Panc1 (cell line): ENCODE results near the gene A2M. TPM values are rescaled to one million over a fixed set of nuclear protein-coding genes. Genes with fewer than 3 reads are reported as not detected.

Experiments used
- ATAC-seq: fragments of 200-7000 bp; cut with Tn5 transposase; 2 replicates; pipeline ENCODE4 v1.9.1; 2020; ENCODE audit warnings: mild to moderate bottlenecking, moderate library complexity
- BruUV-seq: library from RNA; stranded (reverse); fragments of 400-500 nt; replicated peaks from 2 replicates; lab custom pipeline; 2021; lab: Mats Ljungman, UMichigan
- CTCF ChIA-PET: fragments of 300-600 bp; sonication (Branson Sonifier 250); formaldehyde crosslinking; loops from one replicate; lab custom pipeline; 2022; ENCODE audit warnings: antibody characterized with exemption; lab: Charles Lee
- POLR2A ChIA-PET: fragments of 300-600 bp; sonication (Branson Sonifier 250); formaldehyde crosslinking; loops from one replicate; lab custom pipeline; 2022; ENCODE audit warnings: antibody characterized with exemption; lab: Charles Lee
- DNase-seq: peaks from one replicate; pipeline ENCODE4 v3.0.0-alpha.2; 2010; ENCODE audit warnings: low read depth, low spot score
- H3K27ac ChIP-seq: 2 replicates; pipeline ENCODE4 v1.5.1; 2011; ENCODE audit warnings: mild to moderate bottlenecking, low read length, inconsistent platforms
- H3K27me3 ChIP-seq: fragments of 200-500 bp; sonication (Bioruptor generic); 2 replicates; pipeline ENCODE4 v1.6.0; 2014; ENCODE audit warnings: low read length, inconsistent platforms; ENCODE audit not compliant: control insufficient read depth, insufficient read depth
- H3K36me3 ChIP-seq: fragments of 200-500 bp; sonication (Bioruptor generic); 2 replicates; pipeline ENCODE4 v1.5.1; 2014; ENCODE audit warnings: inconsistent platforms, mild to moderate bottlenecking, low read length, moderate library complexity; ENCODE audit not compliant: control insufficient read depth, insufficient read depth
- H3K4me1 ChIP-seq: 2 replicates; pipeline ENCODE4 v1.5.1; 2011; ENCODE audit warnings: inconsistent platforms, mild to moderate bottlenecking, low read length, moderate library complexity; ENCODE audit not compliant: control insufficient read depth, insufficient read depth
- H3K4me3 ChIP-seq, 2 experiments: 2 replicates each; pipeline ENCODE4 v1.5.1; 2011 to 2012; ENCODE audit warnings: low read depth in 2 of 2, low read length in 2 of 2, mild to moderate bottlenecking in 2 of 2, inconsistent platforms in 1 of 2, moderate library complexity in 1 of 2
- H3K9me3 ChIP-seq: fragments of 200-500 bp; sonication (Bioruptor generic); 2 replicates; pipeline ENCODE4 v1.5.1; 2014; ENCODE audit warnings: low read depth, mild to moderate bottlenecking, inconsistent platforms, low read length, moderate library complexity; ENCODE audit not compliant: control insufficient read depth, insufficient read depth
- POLR2AphosphoS5 ChIP-seq: IDR thresholded peaks from 2 replicates; pipeline ENCODE4 v1.6.1; 2012; ENCODE audit warnings: mild to moderate bottlenecking, low read depth, low read length, moderate library complexity
- SIN3A ChIP-seq: IDR thresholded peaks from 2 replicates; pipeline ENCODE4 v1.6.1; 2012; ENCODE audit warnings: low read depth, mild to moderate bottlenecking, low read length, moderate library complexity, borderline replicate concordance; ENCODE audit not compliant: insufficient read depth
- TCF7L2 ChIP-seq: IDR thresholded peaks from 2 replicates; pipeline ENCODE4 v1.6.1; 2011; ENCODE audit warnings: mild to moderate bottlenecking, low read depth, low read length, inconsistent platforms
- in situ Hi-C: cut with HindIII; loops from 2 replicates; pipeline ENCODE4 v1.10.0; 2016; ENCODE audit warnings: low sequenced_read_pairs, low pct_unique_long_range_greater_than_20kb
- intact Hi-C: fragments of 100-400 bp; cut with micrococcal nuclease; formaldehyde crosslinking; loops from one replicate; pipeline ENCODE4 v1.10.0; 2022; ENCODE audit not compliant: unreplicated experiment
- total RNA-seq: library from RNA; stranded (reverse); gene quantifications from one replicate; pipeline ENCODE4 v1.2.1, GENCODE V29; 2021; ENCODE audit not compliant: unreplicated experiment
- TF ChIP-seq, protein P1 (sequence below): fragments of 450-650 bp; IDR thresholded peaks from 2 replicates; pipeline ENCODE4 v1.5.1; 2017; ENCODE audit warnings: mild to moderate bottlenecking
- TF ChIP-seq, protein P2 (sequence below), 2 experiments: IDR thresholded peaks; 2 replicates each; pipeline ENCODE4 v1.6.1; 2011 to 2012; ENCODE audit warnings: low read depth in 2 of 2, control low read depth in 1 of 2, low read length in 1 of 2, mild to moderate bottlenecking in 1 of 2, moderate library complexity in 1 of 2; ENCODE audit not compliant: insufficient read depth in 1 of 2

The A2M gene
- total RNA-seq, 1 experiment from 2014 or later: 2.1 TPM

DNA sequence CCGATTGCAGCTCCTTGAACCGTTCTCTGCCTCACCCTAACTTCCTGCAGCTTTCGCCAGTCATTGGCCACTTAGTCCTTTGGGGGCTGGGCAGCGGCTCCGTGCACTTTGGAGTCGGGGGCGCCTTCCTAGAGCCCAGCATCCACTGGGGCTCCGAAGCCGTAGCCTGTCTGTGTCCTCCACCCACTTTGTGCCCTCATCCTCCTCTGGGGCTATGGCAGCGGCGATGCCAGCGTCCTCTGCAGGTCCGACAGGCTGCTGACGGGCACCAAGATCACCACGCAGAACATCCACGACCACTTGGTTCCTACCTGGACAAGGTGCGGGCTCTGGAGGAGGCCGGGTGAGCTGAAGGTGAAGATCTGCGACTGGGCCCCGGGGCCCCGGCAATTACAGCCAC, 11.8 kb upstream of the A2M start:
- POLR2A ChIA-PET: no interaction called here

DNA sequence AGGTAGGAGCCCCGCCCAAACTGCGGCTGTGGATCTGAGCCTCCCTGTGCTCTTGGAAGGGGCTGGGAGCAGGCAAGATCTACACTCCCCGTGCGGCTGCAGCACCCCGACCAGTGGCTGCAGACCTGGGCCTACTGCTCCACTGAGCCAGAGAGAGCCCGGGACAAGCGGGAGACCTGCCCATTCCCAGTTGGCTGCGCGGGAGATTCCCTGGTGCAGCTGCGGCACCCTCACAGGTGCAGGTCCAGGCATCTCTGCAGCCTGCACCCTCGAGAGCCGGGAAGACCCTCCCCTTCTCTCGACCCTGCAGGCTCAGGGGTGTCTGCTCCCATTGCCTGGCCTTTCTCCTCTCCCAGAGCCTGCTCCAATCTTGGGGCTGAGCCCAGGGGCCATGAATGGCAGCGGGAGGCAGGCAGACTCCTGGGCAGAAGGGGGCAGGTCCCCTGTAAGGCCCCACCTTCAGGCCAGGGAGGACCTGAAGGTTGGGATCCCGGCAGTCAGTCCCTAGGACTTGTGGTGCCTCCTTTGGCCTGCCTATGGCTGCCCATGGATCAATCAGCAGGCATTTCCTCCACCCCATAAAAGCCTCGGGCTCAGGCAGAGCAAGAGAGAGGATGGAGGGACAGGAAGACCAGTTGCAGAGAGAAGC, 8.8 kb upstream of the A2M start:
- H3K27me3 ChIP-seq: no peaks in the 10 kb centered on the region
- intact Hi-C loops: no loop called here
- ChIA-PET CTCF (no interaction called here), POLR2A (no interaction called here)
- TF ChIP-seq, protein P1, sequence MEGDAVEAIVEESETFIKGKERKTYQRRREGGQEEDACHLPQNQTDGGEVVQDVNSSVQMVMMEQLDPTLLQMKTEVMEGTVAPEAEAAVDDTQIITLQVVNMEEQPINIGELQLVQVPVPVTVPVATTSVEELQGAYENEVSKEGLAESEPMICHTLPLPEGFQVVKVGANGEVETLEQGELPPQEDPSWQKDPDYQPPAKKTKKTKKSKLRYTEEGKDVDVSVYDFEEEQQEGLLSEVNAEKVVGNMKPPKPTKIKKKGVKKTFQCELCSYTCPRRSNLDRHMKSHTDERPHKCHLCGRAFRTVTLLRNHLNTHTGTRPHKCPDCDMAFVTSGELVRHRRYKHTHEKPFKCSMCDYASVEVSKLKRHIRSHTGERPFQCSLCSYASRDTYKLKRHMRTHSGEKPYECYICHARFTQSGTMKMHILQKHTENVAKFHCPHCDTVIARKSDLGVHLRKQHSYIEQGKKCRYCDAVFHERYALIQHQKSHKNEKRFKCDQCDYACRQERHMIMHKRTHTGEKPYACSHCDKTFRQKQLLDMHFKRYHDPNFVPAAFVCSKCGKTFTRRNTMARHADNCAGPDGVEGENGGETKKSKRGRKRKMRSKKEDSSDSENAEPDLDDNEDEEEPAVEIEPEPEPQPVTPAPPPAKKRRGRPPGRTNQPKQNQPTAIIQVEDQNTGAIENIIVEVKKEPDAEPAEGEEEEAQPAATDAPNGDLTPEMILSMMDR: no peak
- no peak for TF ChIP-seq TCF7L2
- TF ChIP-seq, protein P2, sequence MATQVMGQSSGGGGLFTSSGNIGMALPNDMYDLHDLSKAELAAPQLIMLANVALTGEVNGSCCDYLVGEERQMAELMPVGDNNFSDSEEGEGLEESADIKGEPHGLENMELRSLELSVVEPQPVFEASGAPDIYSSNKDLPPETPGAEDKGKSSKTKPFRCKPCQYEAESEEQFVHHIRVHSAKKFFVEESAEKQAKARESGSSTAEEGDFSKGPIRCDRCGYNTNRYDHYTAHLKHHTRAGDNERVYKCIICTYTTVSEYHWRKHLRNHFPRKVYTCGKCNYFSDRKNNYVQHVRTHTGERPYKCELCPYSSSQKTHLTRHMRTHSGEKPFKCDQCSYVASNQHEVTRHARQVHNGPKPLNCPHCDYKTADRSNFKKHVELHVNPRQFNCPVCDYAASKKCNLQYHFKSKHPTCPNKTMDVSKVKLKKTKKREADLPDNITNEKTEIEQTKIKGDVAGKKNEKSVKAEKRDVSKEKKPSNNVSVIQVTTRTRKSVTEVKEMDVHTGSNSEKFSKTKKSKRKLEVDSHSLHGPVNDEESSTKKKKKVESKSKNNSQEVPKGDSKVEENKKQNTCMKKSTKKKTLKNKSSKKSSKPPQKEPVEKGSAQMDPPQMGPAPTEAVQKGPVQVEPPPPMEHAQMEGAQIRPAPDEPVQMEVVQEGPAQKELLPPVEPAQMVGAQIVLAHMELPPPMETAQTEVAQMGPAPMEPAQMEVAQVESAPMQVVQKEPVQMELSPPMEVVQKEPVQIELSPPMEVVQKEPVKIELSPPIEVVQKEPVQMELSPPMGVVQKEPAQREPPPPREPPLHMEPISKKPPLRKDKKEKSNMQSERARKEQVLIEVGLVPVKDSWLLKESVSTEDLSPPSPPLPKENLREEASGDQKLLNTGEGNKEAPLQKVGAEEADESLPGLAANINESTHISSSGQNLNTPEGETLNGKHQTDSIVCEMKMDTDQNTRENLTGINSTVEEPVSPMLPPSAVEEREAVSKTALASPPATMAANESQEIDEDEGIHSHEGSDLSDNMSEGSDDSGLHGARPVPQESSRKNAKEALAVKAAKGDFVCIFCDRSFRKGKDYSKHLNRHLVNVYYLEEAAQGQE (IDR thresholded peaks at IDR 0.05; ENCODE audit: insufficient read depth in 1 of 2, low read depth in 2 of 2, low read length in 1 of 2): no peak
- no peak for TF ChIP-seq POLR2AphosphoS5
- TF ChIP-seq SIN3A: no peak
- H3K4me3 ChIP-seq: no peak overlapping the region
- H3K27ac ChIP-seq: no peak overlapping the region
- no peaks in the 10 kb centered on the region for H3K9me3 ChIP-seq
- in situ Hi-C loops: no loop called here
- no peaks in the 10 kb centered on the region for H3K36me3 ChIP-seq
- peaks cover 2% of the 10 kb centered on the region; the same call in 1 of the 2 replicates for H3K4me1 ChIP-seq
- ATAC-seq: no peak
- BruUV-seq: no TSS peak
- no peak for DNase-seq

More for the DNA sequence above, 11.8 kb upstream of the A2M start:
- H3K27me3 ChIP-seq: no peaks in the 10 kb centered on the region
- no peaks in the 10 kb centered on the region for H3K36me3 ChIP-seq
- H3K27ac ChIP-seq: no peak overlapping the region
- no peaks in the 10 kb centered on the region; the same call in 1 of the 2 replicates for H3K4me1 ChIP-seq
- ATAC-seq (no peak), DNase-seq (no peak)
- in situ Hi-C loops (no loop called here), intact Hi-C loops (no loop called here)
- BruUV-seq: no TSS peak
- TF ChIP-seq, protein P1: no peak
- no peak for TF ChIP-seq TCF7L2
- no peak for TF ChIP-seq POLR2AphosphoS5
- TF ChIP-seq, protein P2 (IDR thresholded peaks at IDR 0.05; ENCODE audit: insufficient read depth in 1 of 2, low read depth in 2 of 2, low read length in 1 of 2): no peak
- no peak for TF ChIP-seq SIN3A
- H3K9me3 ChIP-seq: no peaks in the 10 kb centered on the region
- H3K4me3 ChIP-seq: no peak overlapping the region
- CTCF ChIA-PET: no interaction called here
